GM10847 (cell line): ENCODE measurements around the gene GPR160.

Experiments used
- POLR2A ChIP-seq: IDR thresholded peaks from 2 replicates; pipeline ENCODE4 v1.6.1; 2011; ENCODE audit not compliant: insufficient read length; ENCODE audit errors: extremely low read depth

GPR160 gene

DNA sequence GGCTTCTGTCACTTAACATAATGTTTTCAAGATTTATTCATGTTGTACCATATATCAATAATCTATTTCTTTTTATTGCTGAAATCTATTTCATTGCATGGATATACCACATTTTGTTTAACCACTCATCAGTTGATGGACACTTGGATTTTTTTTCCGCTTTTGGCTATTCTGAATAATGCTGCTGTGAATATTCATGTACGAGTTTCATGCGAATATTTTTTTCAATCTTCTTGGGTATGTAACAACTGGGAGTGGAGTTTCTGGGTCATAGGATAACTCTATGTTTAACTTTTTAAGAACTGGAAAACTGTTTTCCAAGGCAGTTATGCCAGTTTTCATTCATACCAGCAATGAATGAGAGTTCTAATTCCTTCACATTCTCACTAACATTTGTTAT lies 21.7 kb upstream of the GPR160 start:
- TF ChIP-seq POLR2A: no peak

DNA sequence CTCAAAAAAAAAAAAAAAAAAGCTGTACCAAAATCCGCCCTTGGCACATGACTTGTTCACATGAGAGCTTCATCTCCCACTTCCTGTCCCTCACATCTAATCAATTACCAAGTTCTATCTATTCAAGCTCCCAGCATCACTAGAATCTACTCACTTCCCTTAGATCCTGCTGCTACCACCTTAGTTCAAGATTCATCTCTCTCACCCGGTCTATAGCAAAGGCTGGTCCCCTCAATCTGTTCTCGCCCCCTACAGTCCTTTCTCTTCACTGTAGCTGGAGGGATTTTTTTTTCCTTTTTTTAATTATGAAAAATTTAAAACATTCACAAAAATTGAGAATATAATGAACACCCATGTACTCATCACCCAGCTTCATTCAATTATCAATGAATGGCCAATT lies 16.7 kb upstream of the GPR160 start:
- TF ChIP-seq POLR2A: no peak

GRCh38 chr3:170022336-170022735 lies 15.5 kb upstream of the GPR160 start:
- TF ChIP-seq POLR2A: no peak

- no peak for TF ChIP-seq POLR2A
Measured at GRCh38 chr3:170023165-170023564, 14.6 kb upstream of the GPR160 start.

DNA sequence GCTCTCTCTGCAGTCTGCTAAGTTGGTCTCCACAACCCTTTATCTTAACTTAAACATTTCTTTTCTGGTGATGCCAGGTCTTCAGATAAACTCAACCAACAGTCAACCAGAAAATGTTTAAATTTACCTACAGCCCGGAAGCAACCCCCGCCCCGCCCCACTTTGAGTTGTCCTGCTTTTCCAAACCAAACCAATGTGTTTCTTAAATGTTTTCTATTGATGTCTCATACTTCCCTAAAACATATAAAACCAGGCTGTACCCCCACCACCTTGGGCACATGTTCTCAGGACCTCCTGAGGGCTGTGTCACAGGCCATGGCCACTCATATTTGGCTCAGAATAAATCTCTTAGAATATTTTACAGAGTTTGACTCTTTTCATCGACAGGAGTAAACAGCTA lies 13.2 kb upstream of the GPR160 start:
- TF ChIP-seq POLR2A: no peak

DNA sequence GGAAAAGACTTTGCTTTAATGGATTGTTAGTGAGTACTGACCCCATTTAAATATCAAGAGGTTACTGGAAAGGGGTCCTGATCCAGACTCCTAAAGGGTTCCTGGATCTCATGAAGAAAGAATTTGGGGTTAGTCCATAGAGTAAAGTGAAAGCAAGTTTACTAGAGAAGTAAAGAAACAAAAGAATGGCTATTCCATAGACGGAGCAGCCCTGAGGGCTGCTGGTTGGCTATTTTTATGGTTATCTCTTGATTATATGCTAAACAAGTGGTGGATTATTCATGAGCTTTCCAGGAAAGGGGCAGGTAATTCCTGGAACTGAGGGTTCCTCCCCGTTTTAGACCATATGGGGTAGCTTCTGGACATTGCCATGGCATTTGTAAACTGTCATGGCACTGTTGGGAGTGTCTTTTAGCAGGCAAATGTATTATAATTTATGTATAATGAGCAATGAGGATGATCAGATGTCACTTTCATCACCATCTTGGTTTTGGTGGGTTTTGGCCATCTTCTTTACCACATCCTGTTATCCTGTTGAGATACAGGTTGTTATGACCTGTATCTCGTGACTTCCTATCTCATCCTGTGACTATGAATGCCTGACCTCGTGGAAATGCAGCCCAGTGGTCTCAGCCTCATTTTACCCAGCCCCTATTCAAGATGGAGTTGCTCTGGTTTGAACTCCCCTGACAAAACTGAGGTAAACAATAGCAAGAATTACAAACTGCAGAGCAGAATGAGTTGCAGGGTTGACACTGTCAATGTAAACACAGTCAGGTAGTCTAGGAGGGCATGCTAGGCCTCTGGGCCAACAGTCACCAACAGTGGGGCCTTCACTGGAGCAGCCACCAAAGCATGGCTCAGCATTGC lies 10.3 kb upstream of the GPR160 start:
- no peak for TF ChIP-seq POLR2A

DNA sequence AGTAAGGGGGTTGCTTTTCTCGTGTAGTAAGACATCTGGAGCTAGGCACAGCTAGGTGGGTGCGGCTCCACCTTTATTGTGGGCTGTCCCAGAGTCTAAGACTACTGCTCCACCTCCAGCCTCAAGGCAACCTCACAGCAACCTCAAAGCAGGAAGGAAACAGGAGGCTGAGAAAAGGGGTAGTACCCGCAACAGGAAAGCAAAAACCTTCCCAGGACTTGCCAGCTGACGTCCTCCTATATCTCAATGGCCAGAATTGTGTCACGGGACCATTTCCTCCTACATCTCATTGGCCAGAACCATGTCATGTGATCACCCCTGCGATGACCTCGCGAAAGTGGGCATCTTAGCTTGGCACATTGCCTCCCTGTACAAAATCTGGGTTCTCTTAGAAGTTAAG lies 4.3 kb upstream of the GPR160 start:
- no peak for TF ChIP-seq POLR2A

- TF ChIP-seq POLR2A: no peak
Measured at GRCh38 chr3:170038434-170039110, 777 bp downstream of the GPR160 start.

- no peak for TF ChIP-seq POLR2A
Measured at GRCh38 chr3:170040418-170040817, 2.6 kb downstream of the GPR160 start.

GRCh38 chr3:170043506-170043905 lies 5.7 kb downstream of the GPR160 start:
- no peak for TF ChIP-seq POLR2A

GRCh38 chr3:170044271-170044670 lies 6.5 kb downstream of the GPR160 start:
- no peak for TF ChIP-seq POLR2A

DNA sequence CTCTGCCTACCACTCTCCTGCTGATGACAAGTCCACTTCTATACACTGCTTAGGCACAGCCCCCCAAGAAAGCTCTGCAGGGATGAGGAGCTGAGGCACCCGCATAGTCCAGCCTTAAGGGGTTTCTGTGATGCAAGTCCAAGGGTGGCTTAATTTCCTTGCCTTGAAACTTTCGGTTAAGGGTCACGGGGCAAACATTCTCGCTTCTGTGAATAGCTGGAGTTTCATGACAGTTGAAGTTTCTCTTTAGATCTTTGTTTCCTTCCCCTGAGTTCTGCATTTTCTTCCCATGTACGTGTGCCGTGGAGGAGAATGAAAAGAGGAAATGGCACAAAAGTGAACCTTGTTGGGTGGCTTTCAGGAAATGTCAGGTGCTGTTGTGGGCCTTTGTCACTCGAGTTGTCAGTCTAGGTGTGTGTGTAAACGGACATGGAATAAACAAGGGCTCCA lies 7.0 kb downstream of the GPR160 start:
- no peak for TF ChIP-seq POLR2A

- no peak for TF ChIP-seq POLR2A
Measured at GRCh38 chr3:170046269-170047132, 8.7 kb downstream of the GPR160 start.

DNA sequence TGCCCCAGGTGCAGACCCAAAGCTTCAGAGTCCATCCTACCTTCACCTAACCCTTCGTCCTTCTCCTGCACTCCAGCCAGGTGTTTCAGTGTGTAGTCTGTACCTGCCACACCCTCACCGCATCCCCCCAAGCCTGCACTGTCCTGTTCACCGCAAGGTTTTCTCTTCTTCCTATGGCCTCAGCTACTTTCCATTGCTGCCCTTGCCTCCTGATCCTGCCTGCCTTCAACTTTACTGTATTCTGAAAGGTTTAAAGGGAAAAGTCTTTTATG lies 9.3 kb downstream of the GPR160 start:
- no peak for TF ChIP-seq POLR2A

DNA sequence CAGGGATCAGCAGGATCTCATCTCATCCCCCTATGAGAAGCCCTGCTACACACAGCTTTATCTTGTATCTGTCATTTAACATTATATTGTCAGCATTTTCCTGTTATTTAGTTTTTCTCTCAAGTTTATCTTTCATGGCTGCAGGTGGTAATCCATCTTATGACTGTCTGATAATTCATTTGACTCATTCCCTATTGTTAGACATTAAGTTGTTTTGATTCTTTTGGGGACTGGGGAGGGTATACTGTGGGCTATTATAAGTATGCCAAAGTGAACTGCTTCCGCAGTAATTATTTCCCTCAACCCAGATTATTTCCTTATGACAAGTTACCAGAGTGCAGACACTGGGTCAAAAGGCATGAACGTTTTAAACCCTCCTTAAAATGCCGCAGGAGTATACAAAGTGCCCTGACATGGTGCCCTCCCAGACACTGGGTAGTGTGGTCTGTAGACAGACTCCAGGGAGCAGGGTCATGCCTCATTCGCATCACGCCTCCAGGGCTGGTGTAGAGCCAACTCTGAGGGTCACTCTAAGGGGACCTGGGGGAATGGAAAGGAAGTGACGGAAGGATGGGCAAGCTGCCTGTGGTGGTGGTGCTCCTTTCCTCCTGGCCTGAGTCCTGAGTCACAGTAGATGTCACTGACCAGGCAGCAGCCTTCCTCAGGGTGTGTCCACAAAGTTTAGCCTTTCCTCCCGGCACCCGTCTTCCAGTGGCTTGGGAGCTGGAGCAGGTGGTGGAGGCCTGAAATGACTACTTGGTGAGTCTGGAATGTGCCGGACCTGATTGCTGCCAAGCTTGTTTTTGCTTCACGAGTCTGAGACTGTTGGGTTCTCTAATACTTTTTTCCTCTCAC lies 11.6 kb downstream of the GPR160 start:
- TF ChIP-seq POLR2A: no peak
